Hematopoietic multipotent progenitor cell treated with erythropoietin and hydrocortisone succinate and interleukin-3 and kit ligand, for 4 days (in vitro differentiated cells): ENCODE measurements around the gene IGF2.

Experiments
- DNase-seq: peaks from one replicate; pipeline ENCODE4 v3.0.0-alpha.2; 2015

Gene IGF2

DNA sequence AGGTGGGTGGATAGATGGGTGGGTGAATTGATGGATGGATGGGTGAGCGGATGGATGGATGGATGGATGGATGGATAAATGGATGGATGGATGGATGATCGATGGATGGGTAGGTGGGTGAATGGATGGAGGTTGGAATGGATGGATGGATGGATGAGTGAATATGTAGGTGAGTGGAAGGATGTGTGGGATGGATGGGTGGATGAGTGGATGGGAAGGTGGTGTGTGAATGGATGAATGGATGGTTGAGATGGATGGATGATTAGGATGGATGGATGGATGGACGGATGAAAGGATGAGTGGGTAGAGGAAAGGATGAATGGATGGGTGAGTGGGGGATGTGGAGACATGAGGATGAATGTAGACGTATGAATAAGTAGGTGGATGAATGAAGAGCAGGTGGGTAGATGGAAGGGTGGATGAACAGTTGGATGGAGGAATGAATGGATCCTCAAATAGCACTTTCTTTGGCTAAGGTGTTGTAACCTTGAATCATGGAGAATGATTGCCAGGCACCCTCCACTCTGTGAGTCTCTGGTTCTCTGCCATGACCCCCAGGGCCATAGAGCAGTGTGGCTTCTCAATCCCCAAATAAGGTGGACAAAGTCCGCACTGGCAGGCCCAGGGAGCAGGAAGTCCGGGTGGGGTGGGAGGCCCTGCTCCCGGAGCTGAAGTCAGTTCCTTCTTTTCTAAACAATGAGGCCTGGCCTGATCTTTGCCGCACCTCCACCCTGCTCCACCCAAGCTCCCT lies 36.9 kb downstream of the IGF2 start:
- DNase-seq: peak; percentile 29

DNA sequence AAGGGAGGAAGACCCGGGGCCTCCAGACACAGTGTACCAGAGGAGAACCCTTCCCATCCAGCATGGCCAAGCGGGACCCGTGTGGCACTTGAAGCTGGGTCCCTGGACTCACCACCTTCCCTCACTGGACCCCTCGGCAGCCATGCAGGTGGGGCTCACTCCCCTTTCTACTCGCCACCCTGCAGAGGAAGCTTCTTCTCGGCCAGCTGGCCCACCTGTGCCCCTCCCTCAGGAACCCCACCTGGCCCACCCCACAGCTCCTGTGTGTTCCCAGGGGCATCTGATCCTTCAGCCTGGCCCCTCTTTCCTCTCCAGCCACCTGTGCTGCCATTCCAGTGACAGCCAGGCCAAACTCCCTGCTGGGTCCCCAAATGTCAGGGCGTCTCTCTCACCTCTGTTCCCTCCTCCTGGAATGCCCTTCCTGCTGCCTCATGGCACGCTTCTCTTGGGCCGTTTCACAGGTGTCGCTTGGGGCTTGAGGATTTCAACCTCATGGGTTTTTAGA lies 38.0 kb downstream of the IGF2 start:
- no peak for DNase-seq

DNA sequence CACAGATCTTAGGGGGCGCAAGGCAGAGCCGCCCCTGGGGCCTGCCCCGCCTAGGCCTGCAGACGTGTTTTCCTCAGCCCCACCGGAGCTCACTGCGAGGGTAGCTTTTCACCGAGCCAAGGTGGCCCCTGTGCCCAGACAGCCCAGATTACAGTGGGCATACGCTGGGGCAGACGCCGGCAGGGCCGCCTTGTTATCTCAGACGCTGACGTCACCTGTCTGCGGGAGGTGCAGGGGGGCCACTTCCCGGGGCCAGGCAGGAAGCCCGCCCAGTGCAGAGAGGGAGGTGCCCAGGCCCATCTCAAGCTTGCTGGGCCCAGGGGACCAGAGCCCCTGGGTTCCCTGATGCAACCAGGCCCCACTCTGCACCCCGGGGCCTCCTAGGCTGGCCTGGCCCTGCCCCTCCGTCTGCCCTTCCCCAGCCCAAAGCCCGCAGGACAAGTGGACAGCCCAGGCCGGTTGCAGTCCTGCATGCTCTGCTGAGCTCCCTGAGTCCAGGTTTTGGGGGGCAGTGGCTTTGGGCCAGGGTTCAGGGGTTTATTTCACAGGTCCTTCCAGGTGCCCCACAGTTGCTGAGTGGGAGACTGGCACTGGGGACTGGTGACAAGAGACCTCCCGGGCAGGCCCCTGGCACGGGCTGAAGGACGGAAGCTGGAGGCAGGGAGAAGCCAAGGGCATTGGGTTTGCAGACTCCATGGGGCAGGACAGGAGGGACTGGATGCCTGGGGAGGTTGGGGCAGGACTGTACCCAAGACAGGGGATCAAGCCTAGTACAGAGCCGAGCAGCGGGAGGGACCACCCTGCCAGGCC lies 38.6 kb downstream of the IGF2 start:
- peak; percentile 70 for DNase-seq

DNA sequence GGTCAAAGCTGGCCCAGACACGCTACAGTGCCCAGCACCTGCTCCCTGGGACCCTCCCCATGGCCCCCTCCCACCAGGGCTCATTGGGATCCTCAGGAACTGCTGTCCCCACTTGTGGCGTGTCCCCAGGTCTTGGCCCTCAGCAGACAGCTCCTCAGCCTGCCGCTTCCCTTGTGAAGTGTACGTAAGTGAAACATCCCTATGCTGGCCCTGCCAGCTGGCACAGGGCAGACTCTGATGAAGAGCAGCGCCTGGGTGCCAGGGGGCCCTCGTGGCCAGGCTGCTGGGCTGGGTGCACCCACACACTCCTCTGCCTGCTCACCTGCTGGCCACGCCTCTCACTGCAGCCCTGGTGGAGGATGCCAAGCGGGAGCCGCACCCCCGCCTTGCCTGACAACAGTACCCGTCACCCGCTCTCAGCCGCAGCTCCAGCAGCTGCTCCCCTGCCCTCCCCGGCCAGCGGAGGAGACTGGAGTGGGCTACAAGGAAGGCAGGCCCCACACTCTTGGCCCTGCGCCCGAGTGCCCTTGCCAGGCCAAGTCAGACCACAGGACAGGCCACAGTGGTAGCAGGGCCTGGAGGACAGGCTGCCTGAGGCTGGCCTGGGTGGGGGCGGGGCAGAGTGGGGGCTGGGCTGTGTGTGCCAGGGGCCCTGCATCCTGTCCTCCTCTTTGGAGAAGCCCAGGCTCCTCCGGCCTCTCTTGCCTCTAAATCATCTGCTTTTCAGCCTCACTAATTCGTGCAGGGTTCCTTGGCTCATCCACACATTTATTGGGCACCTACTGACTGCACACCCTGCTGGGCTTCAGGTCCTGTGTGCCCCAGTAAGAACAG lies 39.5 kb downstream of the IGF2 start:
- peak; percentile 35 for DNase-seq

DNA sequence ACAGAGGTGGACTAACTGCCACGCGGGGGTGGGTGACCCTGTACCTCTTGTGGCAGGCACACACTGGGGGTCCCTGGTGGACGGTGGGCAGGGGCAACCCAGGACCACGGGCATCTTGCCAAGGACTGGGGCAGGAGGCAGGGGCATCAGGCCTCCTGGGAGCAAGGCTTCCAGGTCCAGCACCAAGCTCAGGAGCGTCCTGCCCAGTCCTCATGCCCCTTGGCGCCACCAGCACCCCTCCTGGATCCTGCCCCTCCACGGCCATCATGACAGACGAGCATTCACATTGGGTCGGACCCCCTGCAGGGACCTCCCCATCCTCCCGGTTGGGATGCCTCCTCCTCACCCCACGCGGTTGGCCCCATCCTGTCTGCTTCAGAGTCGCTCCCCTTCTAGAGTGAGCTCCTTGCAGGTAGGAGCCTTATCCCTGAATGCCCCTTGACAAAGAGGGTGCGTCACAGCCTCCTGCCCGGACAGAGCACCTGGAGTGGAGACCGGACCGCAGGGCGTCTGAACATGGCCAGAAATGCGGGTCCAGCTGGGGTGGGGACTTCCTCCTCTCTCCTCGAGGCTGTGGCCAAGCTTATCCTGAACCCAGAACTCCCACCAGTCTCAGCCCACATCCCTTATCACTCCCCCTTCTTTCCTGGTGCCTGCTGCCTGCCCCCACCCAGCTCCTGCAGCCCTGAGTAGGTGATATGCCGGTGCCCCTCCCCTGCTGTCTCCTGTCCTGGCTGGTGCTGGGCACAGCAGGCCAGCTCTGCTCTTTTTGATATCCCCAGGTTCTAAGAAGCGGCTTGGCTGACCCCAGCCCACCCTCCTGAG lies 40.3 kb downstream of the IGF2 start:
- peak; percentile 59 for DNase-seq

DNA sequence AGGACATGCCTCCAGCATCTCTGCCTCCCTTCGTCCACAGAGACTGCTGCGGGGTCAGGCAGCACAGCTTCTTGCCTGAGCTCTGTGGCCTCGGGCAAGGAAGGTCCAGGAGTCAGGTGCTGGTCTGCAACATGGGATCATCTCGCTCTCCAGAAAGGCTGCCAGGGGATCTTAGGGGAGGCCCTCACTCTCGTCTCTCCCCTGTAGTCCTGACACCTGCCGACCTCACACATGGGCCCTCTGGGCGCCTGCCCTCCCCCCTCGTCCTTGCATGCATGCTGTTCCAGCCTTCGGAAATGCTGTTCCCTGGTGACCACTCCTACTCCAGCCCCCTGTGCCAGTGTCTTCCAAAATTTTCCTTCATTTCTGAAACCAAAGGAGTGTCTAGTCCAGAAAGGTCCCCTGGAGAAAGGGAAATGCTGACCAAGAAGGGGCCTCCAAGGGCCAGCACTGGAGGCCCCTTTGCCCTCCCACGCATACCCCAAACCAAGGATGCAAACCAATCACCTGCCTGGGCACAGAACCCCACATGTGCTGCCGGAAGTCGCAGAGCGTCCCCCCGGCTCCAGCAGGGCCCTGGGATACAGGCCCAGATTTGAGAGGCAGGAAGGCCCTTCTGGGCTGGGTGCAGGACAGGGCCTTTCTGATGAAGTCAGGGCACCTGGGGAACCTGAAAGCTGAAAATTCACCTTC lies 41.0 kb downstream of the IGF2 start:
- no peak for DNase-seq

DNA sequence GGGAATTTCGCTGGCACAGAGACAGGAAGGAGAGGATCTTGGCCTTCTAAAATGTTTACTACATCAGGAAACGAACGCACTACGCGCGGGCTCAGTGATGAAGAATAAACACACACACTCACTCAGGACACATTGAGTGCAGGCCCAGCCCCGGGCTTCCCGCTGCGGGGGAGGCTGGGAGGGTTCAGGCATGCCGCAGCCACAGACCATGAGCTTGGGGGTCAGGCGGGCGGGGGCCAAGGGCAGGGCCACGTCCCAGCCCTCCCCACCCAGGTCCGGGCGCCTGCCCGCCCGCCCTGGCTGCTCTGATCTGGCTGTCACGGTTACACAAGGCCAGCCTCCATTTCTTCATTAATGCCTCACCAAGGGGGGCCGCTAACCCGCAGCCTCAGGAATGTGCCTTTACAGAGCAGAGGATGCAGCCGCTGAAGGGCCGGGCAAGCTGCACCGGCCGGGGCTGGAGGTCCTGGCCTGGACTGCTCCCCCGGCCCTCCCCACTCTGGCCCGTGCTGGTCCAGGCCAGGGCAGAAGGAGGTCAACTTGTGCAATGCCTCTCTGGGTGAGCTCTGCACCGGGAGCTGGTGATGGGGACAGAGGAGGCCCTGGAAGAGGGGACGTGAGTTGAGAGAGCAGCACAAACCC lies 41.7 kb downstream of the IGF2 start:
- peak; percentile 35 for DNase-seq

DNA sequence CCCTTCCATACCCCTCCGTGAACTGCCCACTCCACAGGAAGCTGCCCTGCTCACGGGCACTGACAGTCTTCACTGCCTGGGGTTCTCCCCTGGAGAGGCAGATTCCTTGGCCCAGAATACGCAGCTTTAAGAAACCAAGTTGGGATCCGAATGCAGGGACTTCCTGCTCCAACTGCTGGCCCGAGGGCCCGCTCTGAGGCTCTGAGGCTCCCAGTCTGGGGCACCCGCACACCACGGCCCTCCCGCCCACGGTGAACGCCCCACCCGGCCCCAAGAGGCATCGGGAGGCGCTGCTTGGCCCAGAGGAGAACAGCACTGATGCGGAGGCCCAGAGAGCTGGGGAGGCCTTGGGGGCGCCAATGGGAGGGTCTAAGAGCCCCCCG lies 42.3 kb downstream of the IGF2 start:
- no peak for DNase-seq

DNA sequence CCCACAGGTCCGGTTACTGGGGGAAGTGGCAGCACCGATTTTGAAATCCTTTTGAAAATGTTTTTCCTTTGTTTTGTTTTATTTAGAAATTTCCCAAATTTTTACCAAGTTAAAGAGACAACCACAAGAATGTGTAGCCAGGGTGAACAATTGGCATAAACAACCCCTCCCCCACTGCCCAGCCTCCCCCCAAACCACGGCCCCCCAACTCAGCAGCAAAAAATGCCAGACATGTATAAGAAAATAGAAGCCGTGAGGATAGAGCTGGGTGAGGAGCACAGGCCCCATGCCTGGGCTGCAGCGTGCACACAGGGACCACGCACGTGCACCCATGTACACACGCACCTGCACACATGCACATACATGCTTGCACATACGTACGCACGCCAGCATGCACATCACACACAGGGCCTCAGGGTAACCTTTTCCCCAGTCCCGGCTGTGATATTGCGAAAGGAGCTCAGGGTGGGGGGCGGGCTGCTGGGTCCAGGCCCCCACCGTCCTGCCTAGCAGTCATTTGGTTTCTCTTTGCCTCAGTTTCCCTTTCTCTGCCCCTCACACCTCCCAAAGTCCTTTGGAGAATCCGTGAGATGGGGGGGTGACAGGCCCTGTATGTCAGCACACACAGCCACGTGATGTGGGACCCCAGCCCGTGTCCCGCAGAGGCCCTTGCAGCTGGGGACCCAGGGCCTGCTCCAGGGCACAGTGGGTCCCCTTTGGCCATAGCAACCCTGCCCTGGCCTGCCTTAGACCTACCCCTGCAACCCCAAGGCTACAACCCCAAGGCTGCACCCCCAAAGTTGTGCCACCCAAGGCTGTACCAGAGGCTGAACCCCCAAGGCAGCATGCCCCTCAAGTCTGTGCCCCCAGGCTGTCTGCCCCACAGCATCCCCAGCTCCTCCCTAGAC lies 42.9 kb downstream of the IGF2 start:
- no peak for DNase-seq

DNA sequence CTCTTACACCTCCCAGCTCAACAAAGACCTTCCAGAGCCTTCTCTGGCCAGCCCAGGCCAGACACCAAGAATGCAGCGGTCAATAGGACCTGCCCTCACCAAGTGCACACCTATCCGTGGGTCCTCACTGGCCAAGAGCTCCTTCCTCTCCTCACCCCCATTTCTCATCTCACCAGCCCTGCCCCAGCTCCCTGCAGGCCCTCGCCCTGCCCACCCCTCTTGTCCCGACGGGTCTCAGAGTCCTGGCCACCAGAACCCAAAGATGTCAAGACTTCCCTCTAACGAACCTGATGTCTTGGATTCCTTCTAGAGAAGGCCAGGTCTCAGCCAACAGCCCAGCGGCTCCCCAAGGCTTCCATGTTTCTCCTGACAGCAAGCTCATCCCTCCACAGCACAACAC lies 43.6 kb downstream of the IGF2 start:
- no peak for DNase-seq

DNA sequence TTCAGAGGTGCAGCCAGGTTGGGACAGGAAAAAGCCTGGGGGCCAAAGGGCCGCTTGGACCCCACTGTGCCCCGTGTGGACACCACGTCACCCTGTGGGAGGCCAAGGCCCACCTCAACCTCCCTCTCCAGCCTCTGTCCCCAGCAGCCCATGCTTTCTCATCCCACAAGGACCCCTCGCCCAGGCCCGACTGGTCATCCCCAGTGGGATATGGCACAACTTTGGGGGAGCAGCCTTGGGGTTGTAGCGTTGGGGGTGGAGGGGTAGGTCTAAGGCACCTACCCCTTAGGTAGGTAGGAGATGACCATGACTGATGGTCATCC lies 44.0 kb downstream of the IGF2 start:
- DNase-seq: no peak

DNA sequence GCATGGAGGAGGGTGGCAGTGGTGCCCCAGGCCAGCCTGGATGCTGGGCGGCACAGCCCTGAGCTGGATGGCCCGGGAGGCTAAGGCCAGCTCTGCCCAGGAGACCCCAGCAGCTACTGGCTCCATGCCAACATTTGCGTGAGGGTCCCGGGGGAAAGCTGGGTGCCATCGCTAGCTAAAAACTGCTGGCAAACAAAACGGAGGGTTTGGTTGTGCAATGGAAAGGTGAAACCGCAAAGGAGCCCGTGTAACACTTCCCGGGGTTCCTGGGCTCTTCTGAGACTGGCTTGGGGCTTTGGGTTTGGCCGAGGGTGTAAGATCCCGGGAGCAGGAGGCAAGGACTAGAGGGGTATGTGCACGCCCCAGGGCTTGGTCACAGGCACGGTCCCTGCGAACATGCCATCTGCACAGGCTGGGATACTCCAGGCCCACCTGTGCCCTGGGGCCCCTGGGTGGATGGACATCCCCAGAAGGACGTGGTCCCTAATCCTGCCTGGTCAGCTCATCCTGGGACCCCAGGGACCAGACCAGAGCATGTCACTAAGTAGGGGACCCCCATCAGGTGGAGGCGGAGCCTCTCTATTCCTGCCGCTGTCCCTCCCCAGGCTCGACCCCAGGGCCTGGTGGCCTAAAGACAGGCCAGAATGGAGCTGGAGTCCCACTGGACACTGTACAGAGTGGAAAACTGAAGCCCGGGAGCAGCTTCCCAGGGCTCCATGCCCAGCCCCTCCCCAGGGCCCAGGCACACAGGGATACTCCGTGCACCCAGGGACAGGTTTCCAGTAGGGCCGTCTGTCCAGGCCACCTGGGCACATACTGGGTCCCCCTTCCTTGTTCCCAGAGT lies 44.6 kb downstream of the IGF2 start:
- DNase-seq: no peak

DNA sequence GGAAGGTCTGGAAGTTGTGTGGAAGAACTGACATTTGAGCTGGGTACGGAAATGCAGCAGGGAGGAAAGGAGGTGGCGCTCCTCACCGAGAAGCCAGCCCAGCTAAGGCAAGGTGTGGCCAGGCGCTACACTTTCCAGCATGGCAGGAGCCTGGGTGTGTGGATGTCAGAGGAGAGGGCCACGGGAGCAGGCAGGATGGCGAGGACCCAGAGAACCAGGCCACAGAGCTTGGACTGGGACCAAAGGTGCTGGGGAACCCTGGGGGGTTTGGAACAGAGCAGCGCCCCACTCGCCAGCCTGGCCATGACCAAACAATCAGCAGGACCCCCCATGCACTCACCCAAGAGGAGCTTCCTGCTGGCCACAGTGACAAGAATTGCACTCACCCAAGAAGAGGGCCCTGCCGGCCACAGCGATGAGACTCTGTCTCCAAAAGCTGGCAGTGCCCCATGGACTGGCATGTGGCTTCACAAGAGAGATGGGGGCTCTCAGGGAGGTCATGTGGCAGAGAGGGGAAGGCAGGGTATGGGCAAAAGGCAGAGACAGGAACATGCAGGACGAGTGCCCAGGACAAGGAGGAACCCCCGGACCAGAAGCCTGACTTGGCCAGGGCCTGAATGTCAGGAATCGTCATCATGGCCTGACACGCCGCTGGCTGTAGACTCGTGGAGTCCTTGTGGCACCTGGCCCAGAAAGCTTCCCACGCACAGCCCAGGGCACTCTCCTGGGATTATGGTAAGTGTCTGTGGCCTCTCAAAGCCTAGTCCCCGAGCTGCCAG lies 45.4 kb downstream of the IGF2 start:
- DNase-seq: no peak

DNA sequence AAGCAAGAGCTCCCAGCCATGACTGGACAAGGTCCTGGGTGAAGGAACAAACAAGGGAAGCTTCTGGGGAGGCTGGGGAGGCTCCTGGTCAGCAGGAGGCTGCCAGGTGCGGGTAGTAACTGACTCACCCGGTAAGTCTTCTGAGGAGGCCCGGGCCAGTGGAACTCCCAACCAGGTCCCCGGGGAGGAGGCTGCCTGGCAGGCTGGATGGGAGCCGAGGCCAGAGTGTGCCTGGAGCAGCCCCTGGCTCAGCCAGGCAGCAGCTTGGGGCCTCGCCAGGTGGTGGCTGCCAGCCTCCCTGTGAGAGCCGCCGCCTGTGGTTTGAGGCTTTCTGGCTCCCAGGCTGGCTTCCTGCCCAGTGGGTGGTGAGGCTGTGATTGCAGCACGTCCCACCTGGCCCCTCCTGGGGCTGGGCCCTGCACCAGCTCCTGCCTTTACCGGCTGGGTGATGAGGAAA lies 46.2 kb downstream of the IGF2 start:
- peak; percentile 75 for DNase-seq

DNA sequence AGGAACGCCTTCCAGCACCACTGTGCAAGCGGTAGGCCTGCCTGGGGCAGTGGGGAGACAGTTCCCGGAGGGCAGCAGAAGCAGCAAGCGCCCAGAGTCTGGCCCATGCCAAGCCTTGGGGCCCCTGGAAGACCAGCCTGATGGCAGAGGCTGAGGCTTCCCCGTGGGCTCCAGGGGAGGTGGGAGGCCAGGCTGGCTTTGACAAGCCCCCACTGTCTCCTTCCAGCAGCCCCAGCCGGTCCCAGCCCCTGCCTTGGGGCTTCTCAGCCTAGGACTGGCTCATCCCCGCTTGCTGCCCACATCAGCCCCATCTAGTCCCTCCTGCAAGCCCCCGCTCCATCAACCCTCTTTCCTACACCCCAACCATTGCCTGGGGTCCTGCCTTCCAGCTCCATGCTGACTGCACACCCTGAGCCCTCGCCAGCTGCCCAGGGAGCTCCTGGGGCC lies 46.7 kb downstream of the IGF2 start:
- DNase-seq: no peak

DNA sequence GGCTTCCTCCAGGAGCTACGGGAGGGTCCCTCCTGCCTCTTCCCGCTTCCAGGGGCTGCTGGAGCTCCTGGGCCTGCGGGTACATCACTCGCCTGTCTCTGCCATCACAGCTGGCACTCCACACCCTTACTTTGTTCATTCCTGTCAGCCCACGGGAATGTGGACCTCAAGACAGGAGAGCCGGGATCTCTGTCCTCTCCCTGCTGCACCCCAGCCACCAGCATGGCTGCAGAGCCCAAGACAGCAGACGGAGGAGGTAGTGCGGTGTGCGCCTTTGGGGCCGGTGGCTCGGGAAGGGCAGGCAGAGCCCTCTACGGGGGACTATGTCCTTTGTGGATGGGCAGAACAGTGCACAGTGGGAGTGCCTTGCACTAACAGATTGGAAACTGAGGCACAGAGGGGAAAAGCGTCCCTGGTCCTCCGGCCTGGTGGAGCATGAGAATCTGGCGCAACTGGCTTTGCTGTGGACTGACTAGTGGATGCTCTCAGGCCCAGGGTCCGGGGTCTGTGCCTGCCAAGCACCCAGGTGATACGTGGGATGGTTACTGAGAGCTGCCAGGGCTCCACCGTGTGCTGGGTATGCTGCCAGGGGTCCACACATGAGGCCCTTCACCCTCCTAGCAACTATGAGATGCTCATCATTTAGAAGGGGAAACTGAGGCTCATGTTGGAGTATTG lies 47.3 kb downstream of the IGF2 start:
- DNase-seq: no peak

DNA sequence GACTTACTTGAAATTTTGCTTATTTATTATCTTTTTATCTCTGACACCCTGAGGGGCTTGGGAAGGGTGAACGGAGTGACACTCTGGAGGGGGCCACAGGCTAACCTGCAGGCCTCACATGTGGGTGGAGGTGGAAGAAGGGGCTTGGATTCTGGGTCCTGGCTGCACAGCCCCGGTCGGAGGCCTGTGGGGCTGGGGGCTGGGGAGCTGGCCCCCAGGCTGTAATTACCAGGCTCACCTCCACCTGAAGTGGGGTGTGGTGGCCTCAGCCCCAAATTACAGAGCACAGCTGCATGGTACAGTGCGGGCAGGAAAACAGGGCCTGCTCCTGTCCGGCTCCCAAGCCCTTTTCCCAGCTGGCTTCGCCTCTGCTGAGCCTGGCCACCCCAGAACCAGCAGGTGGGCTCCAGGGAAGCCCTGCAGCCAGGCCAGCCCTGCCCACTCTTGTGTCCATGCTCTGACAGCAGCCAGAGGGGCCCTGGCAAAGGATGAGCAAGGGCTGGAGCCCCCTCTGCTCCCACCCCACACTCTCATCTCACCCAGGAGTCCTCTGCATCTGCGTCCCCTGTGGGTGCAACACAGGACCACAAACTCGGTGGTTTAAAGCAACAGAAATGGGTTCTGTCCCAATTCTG lies 48.0 kb downstream of the IGF2 start:
- DNase-seq: no peak
